ENCODE data around the gene CTCF.

DNA sequence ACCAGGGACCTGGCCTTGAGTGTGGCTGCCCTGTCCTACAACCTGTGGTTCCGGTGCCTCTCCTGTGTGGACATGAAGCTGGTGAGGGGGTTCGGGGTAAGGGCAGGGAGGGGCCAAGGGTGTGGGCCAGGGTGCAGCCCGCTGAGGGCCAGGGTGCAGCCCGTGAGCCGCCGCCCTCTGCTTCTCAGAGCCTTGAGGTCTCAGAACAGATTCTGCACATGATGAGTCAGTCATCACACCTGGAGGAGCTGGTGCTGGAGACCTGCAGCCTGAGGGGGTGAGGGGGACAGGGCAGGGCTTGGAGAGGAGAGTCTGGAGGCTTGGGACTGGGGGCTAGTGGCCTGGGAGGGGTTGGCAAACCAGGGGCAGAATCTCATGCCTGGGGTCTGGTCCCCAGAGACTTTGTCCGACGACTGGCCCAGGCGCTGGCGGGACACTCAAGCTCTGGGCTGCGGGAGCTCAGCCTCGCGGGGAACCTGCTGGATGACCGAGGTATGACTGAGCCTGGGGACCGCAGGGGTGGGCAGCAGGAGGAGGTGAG, 84.9 kb downstream of the CTCF start:
- TF ChIP-seq, protein P1, sequence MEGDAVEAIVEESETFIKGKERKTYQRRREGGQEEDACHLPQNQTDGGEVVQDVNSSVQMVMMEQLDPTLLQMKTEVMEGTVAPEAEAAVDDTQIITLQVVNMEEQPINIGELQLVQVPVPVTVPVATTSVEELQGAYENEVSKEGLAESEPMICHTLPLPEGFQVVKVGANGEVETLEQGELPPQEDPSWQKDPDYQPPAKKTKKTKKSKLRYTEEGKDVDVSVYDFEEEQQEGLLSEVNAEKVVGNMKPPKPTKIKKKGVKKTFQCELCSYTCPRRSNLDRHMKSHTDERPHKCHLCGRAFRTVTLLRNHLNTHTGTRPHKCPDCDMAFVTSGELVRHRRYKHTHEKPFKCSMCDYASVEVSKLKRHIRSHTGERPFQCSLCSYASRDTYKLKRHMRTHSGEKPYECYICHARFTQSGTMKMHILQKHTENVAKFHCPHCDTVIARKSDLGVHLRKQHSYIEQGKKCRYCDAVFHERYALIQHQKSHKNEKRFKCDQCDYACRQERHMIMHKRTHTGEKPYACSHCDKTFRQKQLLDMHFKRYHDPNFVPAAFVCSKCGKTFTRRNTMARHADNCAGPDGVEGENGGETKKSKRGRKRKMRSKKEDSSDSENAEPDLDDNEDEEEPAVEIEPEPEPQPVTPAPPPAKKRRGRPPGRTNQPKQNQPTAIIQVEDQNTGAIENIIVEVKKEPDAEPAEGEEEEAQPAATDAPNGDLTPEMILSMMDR (conservative IDR thresholded peaks at IDR 0.05): no peak
- no peak for TF ChIP-seq ZFX (IDR thresholded peaks at IDR 0.05)

All from C4-2B (cell line).